RKO (cell line): ENCODE measurements around the gene ZBTB2.
"Not testable (repeated sequence)": the region's sequence is repeated elsewhere in the genome, so short reads cannot be mapped to it uniquely, and the experiment has no call there.

Source experiments
- DNase-seq: peaks from one replicate; pipeline ENCODE4 v3.0.0-alpha.2; 2016; ENCODE audit warnings: low spot score

Gene ZBTB2

DNA sequence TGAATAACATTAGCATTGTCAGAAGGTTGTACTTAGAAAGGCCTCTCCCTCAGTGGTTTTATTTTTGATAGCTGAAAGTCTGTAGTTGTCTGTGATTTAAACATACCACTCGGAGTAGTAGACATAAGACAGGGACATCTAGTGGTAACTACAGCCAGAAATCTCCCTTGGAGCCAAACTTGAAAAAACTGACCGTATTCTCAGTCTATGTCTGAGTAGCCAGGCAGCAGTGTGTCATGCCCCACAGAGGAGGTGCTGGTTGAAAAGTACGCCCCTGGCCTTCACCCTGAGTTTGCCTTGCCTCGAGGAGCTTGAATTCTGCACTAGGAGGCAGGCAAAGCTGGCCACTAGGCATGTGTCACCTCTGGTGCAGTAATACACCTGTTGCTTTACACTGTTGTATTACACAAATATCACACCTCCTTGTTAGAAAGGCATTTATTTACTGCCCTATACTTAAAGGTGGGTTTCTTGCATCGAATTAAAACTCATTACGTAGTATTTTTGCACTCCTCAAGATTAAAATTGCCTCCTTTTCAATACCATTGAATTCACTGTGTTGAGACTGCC lies 20.8 kb downstream of the ZBTB2 start:
- peak; percentile 54 for DNase-seq

DNA sequence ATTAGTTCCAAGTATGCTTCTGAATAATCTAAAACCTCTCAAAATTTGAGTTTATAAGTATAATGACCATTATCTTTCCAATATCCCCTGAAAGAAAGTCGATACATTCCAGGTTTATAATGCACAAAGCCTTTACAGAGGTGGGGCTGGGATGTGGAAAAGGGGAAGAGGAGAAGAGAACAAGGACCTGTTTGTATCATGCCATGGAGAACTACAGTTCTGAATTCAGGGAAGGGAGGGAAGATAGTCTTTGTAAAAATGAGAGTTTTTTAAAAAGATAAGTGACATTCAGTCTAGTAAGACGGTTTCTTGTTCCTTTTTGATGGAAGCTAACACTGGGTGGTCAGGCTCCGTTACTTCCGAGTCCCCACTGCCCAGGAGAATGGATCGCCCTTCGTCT lies 26.1 kb downstream of the ZBTB2 start:
- no peak for DNase-seq

GRCh38 chr6:151359486-151359885 lies 31.9 kb downstream of the ZBTB2 start:
- no peak for DNase-seq

GRCh38 chr6:151358475-151358874 lies 32.9 kb downstream of the ZBTB2 start:
- DNase-seq: no peak

GRCh38 chr6:151357758-151358436 lies 33.5 kb downstream of the ZBTB2 start:
- DNase-seq: no peak

- DNase-seq: not testable (repeated sequence)
Observed at GRCh38 chr6:151356983-151357382, 34.4 kb downstream of the ZBTB2 start.

GRCh38 chr6:151353795-151354194 lies 37.6 kb downstream of the ZBTB2 start:
- DNase-seq: no peak

DNA sequence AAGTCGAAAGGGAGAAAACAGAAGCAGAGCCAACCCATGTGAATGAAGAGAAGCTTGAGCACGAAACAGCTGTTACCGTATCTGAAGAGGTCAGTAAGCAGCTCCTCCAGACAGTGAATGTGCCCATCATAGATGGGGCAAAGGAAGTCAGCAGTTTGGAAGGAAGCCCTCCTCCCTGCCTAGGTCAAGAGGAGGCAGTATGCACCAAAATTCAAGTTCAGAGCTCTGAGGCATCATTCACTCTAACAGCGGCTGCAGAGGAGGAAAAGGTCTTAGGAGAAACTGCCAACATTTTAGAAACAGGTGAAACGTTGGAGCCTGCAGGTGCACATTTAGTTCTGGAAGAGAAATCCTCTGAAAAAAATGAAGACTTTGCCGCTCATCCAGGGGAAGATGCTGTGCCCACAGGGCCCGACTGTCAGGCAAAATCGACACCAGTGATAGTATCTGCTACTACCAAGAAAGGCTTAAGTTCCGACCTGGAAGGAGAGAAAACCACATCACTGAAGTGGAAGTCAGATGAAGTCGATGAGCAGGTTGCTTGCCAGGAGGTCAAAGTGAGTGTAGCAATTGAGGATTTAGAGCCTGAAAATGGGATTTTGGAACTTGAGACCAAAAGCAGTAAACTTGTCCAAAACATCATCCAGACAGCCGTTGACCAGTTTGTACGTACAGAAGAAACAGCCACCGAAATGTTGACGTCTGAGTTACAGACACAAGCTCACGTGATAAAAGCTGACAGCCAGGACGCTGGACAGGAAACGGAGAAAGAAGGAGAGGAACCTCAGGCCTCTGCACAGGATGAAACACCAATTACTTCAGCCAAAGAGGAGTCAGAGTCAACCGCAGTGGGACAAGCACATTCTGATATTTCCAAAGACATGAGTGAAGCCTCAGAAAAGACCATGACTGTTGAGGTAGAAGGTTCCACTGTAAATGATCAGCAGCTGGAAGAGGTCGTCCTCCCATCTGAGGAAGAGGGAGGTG lies 38.7 kb downstream of the ZBTB2 start:
- no peak for DNase-seq

DNA sequence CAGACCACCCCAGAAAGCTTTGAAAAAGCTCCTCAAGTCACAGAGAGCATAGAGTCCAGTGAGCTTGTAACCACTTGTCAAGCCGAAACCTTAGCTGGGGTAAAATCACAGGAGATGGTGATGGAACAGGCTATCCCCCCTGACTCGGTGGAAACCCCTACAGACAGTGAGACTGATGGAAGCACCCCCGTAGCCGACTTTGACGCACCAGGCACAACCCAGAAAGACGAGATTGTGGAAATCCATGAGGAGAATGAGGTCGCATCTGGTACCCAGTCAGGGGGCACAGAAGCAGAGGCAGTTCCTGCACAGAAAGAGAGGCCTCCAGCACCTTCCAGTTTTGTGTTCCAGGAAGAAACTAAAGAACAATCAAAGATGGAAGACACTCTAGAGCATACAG lies 39.6 kb downstream of the ZBTB2 start:
- DNase-seq: no peak

DNA sequence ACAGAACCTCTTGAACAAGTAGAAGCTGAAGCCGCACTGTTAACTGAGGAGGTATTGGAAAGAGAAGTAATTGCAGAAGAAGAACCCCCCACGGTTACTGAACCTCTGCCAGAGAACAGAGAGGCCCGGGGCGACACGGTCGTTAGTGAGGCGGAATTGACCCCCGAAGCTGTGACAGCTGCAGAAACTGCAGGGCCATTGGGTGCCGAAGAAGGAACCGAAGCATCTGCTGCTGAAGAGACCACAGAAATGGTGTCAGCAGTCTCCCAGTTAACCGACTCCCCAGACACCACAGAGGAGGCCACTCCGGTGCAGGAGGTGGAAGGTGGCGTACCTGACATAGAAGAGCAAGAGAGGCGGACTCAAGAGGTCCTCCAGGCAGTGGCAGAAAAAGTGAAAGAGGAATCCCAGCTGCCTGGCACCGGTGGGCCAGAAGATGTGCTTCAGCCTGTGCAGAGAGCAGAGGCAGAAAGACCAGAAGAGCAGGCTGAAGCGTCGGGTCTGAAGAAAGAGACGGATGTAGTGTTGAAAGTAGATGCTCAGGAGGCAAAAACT lies 40.1 kb downstream of the ZBTB2 start:
- DNase-seq: no peak

DNA sequence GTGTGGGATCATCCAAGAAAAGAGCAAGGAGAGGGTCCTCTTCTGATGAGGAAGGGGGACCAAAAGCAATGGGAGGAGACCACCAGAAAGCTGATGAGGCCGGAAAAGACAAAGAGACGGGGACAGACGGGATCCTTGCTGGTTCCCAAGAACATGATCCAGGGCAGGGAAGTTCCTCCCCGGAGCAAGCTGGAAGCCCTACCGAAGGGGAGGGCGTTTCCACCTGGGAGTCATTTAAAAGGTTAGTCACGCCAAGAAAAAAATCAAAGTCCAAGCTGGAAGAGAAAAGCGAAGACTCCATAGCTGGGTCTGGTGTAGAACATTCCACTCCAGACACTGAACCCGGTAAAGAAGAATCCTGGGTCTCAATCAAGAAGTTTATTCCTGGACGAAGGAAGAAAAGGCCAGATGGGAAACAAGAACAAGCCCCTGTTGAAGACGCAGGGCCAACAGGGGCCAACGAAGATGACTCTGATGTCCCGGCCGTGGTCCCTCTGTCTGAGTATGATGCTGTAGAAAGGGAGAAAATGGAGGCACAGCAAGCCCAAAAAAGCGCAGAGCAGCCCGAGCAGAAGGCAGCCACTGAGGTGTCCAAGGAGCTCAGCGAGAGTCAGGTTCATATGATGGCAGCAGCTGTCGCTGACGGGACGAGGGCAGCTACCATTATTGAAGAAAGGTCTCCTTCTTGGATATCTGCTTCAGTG lies 40.8 kb downstream of the ZBTB2 start:
- no peak for DNase-seq

- DNase-seq: no peak
Observed at GRCh38 chr6:151349651-151350270, 41.6 kb downstream of the ZBTB2 start.

DNA sequence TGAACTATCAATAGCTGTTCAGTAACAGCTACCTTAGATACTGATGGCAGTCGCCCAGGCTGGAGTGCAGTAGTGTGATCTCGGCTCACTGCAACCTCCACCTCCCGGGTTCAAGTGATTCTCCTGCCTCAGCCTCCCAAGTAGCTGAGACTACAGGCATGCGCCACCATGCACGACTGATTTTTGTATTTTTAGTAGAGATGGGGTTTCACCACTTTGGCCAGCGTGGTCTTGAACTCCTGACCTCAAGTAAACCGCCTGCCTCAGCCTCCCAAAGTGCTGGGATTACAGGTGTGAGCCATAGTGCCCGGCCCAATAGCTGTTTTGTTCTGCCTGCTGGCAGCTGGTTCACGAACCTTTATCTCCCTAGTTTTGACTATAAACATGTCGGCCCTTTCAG lies 48.6 kb downstream of the ZBTB2 start:
- not testable (repeated sequence) for DNase-seq

DNA sequence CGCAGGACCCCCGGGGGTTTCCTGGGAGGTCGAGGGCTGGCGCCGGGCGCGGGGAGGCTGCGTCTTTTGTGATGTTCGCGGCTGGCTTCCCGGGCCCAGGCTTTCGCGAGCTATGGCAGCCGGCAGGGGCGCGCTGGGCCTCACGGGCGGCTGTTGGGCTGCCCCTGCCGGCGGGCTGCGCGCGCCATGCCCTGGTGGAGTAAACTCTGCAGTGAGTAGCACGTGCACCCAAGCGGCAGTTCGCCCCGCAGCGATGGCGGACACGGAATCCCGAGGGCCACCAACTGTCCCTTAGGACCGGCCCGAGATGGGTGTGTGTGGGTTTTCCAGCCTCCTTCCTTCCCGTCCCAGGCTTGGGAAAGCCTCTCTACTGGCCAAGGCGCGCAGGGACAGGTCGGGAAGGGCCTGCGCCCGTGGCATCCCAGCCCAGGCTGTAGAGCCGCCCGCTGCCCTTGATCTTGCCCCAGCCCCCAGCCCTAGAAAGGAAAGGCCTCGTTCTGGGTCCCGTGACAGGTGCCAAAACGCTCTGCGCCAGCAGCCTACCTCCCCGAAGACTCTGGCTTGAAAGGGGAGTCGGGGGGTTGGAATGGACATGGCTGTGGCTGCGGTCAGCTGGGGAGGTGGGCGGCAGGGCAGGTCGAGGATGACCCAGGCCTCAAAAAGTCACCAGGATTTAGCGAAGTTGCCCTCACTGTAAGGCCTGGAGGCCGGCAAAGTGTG lies 49.7 kb downstream of the ZBTB2 start:
- no peak for DNase-seq

- DNase-seq: no peak
Observed at GRCh38 chr6:151340219-151340978, 51.0 kb downstream of the ZBTB2 start.

GRCh38 chr6:151339369-151339768 lies 52.0 kb downstream of the ZBTB2 start:
- DNase-seq: no peak

DNA sequence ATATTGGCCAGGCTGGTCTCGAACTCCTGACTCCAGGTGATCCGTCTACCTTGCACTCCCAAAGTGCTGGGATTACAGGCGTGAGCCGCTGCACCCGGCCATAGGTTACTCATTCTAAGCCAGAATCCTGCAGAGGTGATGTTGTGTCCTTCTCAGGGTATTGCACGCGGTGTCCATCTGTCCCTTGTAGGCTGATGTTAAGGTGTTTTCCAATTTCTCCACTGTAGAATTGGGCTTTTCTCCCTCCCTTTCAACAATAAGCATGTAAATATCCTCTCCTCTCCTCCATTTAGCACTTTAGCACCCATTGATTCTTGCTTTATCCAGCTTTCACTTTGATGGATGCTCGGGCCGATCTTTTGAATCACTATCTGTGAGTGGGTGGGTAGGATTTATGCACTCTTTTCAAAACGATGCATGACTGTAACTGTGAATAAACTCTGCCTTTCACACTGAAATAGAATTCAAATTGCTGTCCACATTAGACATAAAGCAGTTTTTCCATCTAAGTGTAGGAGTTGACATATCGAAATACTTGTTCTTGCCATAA lies 52.6 kb downstream of the ZBTB2 start:
- DNase-seq: no peak

DNA sequence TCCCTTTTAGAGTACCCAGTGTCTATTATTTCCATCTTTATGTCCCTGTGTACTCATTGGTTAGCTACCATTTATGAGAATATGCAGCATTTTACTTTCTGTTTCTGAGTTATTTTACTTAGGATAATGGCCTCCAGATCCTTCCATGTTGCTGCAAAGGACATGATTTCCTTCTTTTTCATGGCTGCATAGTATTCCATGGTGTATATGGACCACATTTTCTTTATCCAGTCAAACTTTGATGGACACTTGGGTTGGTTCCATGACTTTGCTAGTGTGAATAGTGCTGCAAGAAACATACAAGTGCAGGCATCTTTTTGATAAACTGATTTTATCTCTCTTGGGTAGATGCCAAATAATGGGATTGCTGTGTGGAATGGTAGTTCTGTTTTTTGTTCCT lies 55.4 kb downstream of the ZBTB2 start:
- no peak for DNase-seq

DNA sequence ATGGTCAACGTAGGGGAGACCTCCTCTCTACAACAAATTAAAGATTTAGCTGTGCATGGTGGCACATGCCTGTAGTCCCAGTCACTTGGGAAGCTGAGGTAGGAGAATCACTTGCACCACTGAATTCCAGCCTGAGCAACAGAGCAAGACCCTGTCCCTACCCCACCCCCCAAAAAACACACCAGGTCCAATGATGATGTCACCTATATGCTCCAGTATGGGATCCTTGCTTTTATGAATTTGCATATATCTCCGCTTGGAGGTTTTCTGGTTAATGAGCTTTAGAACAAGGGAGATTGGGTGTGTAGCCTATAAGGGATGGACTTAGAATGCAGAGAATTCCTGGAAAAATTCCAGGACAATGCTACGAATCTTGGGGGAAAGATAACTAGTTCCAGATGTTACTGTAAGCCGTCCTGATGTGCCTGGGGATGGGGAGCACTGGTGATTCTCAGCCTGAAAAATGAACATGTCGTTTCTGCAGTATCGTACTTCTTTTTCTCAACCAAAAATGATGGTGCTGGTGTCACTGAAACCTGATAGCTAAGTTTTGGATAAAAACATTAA lies 61.1 kb downstream of the ZBTB2 start:
- DNase-seq: no peak
